HepG2 (cell line): ENCODE results near the gene NAV2.

ENCODE experiments used
- CEBPB ChIP-seq: IDR thresholded peaks from 2 replicates; pipeline ENCODE4 v1.6.1; 2011; ENCODE audit warnings: low read depth, low read length, improper control_type of control experiment, borderline replicate concordance
- CTCF ChIP-seq: sonication (generic); formaldehyde crosslinking; IDR thresholded peaks from 2 replicates; pipeline ENCODE4 v1.5.0; 2020; ENCODE audit warnings: mild to moderate bottlenecking, missing genetic modification reagents, moderate library complexity
- EZH2 ChIP-seq: conservative IDR thresholded peaks from 2 replicates; pipeline ENCODE4 v1.6.1; 2012; ENCODE audit warnings: mild to moderate bottlenecking, low read depth, low read length, moderate library complexity
- HDAC1 ChIP-seq: sonication (generic); formaldehyde crosslinking; IDR thresholded peaks from 2 replicates; pipeline ENCODE4 v1.5.1; 2020; ENCODE audit warnings: mild to moderate bottlenecking, missing genetic modification reagents
- HNRNPH1 ChIP-seq: fragments of 200-400 bp; formaldehyde crosslinking; optimal IDR thresholded peaks from 2 replicates; pipeline ENCODE3; 2017; ENCODE audit warnings: mild to moderate bottlenecking, low read depth, low read length
- KDM5A ChIP-seq: fragments of 200-600 bp; sonication (generic); IDR thresholded peaks from 2 replicates; pipeline ENCODE4 v1.7.0; 2018; ENCODE audit warnings: antibody characterized with exemption, mild to moderate bottlenecking, low read length, borderline replicate concordance
- NFIC ChIP-seq: IDR thresholded peaks from 2 replicates; pipeline ENCODE4 v1.6.1; 2012; ENCODE audit warnings: mild to moderate bottlenecking, low read length, inconsistent platforms
- REST ChIP-seq, 2 experiments: IDR thresholded peaks; 2 replicates each; pipeline ENCODE4 v1.6.1; 2011 to 2012; ENCODE audit warnings: low read length in 2 of 2, borderline replicate concordance in 1 of 2, low read depth in 1 of 2, mild to moderate bottlenecking in 1 of 2, moderate library complexity in 1 of 2
- ZBTB14 ChIP-seq: sonication (generic); formaldehyde crosslinking; IDR thresholded peaks from 2 replicates; pipeline ENCODE4 v1.4.0; 2020; ENCODE audit warnings: missing genetic modification reagents
- ZNF362 ChIP-seq: sonication (generic); formaldehyde crosslinking; IDR thresholded peaks from 2 replicates; pipeline ENCODE4 v1.4.0; 2020; ENCODE audit warnings: missing genetic modification reagents, mild to moderate bottlenecking, borderline replicate concordance
- ZNF605 ChIP-seq: sonication (generic); formaldehyde crosslinking; IDR thresholded peaks from 2 replicates; pipeline ENCODE4 v1.8.0; 2022; ENCODE audit warnings: mild to moderate bottlenecking, missing genetic modification reagents
- ZNF891 ChIP-seq: sonication (generic); formaldehyde crosslinking; IDR thresholded peaks from 2 replicates; pipeline ENCODE4 v1.5.0; 2020; ENCODE audit warnings: mild to moderate bottlenecking, missing genetic modification reagents

GRCh38 chr11:19829109-19829837 lies 116.6 kb downstream of the NAV2 start:
- TF ChIP-seq NFIC: no peak
- TF ChIP-seq HDAC1: no peak
- no peak for TF ChIP-seq HNRNPH1
- no peak for TF ChIP-seq EZH2
- TF ChIP-seq CEBPB: no peak
- no peak for TF ChIP-seq ZNF605 (CRISPR knock-in tag)
- TF ChIP-seq KDM5A: no peak
- no peak for TF ChIP-seq CTCF
- no peak for TF ChIP-seq ZNF891 (CRISPR knock-in tag)
- no peak for TF ChIP-seq ZNF362
- TF ChIP-seq ZBTB14 (CRISPR knock-in tag): no peak
- TF ChIP-seq REST (IDR thresholded peaks at IDR 0.05; ENCODE audit: borderline replicate concordance in 1 of 2, low read depth in 1 of 2, low read length in 2 of 2): no peak
